ENCODE measurements around the gene RBM18.
A peak's percentile ranks its signal among the peaks of the same experiment; 100 is the strongest.

Gene RBM18

GRCh38 chr9:122216138-122216797, 48.4 kb downstream of the RBM18 start:
- in situ Hi-C loops (cut with MboI; ENCODE audit: low sequenced_read_pairs, unreplicated experiment), result no loop called here
- peak; percentile 20 for DNase-seq (ENCODE audit: low spot score)
- TF ChIP-seq CTCF (IDR thresholded peaks at IDR 0.05; ENCODE audit: borderline replicate concordance, control extremely low read depth, extremely low read depth, insufficient read depth, missing control alignments), result no peak

GRCh38 chr9:122215663-122216062, 49.0 kb downstream of the RBM18 start:
- in situ Hi-C loops (cut with MboI; ENCODE audit: low sequenced_read_pairs, unreplicated experiment), result no loop called here
- no peak for TF ChIP-seq CTCF (IDR thresholded peaks at IDR 0.05; ENCODE audit: borderline replicate concordance, control extremely low read depth, extremely low read depth, insufficient read depth, missing control alignments)
- DNase-seq (ENCODE audit: low spot score), result peak; percentile 9

- in situ Hi-C loops (cut with MboI; ENCODE audit: low sequenced_read_pairs, unreplicated experiment), result no loop called here
Observed at GRCh38 chr9:122214507-122214906, 50.1 kb downstream of the RBM18 start.

GRCh38 chr9:122213589-122214413, 50.8 kb downstream of the RBM18 start:
- TF ChIP-seq CTCF (IDR thresholded peaks at IDR 0.05; ENCODE audit: borderline replicate concordance, control extremely low read depth, extremely low read depth, insufficient read depth, missing control alignments), result no peak
- DNase-seq (ENCODE audit: low spot score), result peak; percentile 89
- in situ Hi-C loops (cut with MboI; ENCODE audit: low sequenced_read_pairs, unreplicated experiment), result no loop called here

More at GRCh38 chr9:122214507-122214906, 50.1 kb downstream of the RBM18 start:
- no peak for DNase-seq (ENCODE audit: low spot score)
- TF ChIP-seq CTCF (IDR thresholded peaks at IDR 0.05; ENCODE audit: borderline replicate concordance, control extremely low read depth, extremely low read depth, insufficient read depth, missing control alignments), result no peak

GRCh38 chr9:122213102-122213588, 51.5 kb downstream of the RBM18 start:
- in situ Hi-C loops (cut with MboI; ENCODE audit: low sequenced_read_pairs, unreplicated experiment), result no loop called here
- no peak for TF ChIP-seq CTCF (IDR thresholded peaks at IDR 0.05; ENCODE audit: borderline replicate concordance, control extremely low read depth, extremely low read depth, insufficient read depth, missing control alignments)
- DNase-seq (ENCODE audit: low spot score), result no peak

GRCh38 chr9:122212473-122213004, 52.1 kb downstream of the RBM18 start:
- no peak for DNase-seq (ENCODE audit: low spot score)
- TF ChIP-seq CTCF (IDR thresholded peaks at IDR 0.05; ENCODE audit: borderline replicate concordance, control extremely low read depth, extremely low read depth, insufficient read depth, missing control alignments), result no peak
- in situ Hi-C loops (cut with MboI; ENCODE audit: low sequenced_read_pairs, unreplicated experiment), result no loop called here

All from GM13976 (cell line).